Ureter (tissue), 1 donor: Measurements from ENCODE around the gene DCUN1D2. TPM values are rescaled to one million over a fixed set of nuclear protein-coding genes. Genes with fewer than 3 reads are reported as not detected.
A peak's percentile ranks its signal among the peaks of the same experiment; 100 is the strongest.
"Not testable (repeated sequence)": the region's sequence is repeated elsewhere in the genome, so short reads cannot be mapped to it uniquely, and the experiment has no call there.

Source experiments
- DNase-seq: peaks from one replicate; pipeline ENCODE4 v3.0.0-alpha.2; 2020; ENCODE audit warnings: low spot score
- total RNA-seq: library from RNA; stranded (reverse); gene quantifications from one replicate; pipeline ENCODE4 v1.2.4, GENCODE V29; 2023
- donor health status: DM: yes; HTN: yes; CAD: no.

The DCUN1D2 gene
- total RNA-seq = 20.6 TPM

GRCh38 chr13:113490496-113491417, at the start of gene DCUN1D2:
TSS of gene DCUN1D2 (minus strand) at chr13:113490711. CDS start at chr13:113490669, 42 bp downstream.
- DNase-seq = peak; percentile 92

- no peak for DNase-seq
Observed at GRCh38 chr13:113539822-113540221, 49.3 kb upstream of the DCUN1D2 start.

GRCh38 chr13:113539176-113539575, 48.7 kb upstream of the DCUN1D2 start:
- DNase-seq = no peak

- no peak for DNase-seq
Observed at GRCh38 chr13:113538689-113539058, 48.2 kb upstream of the DCUN1D2 start.

- DNase-seq = no peak
Observed at GRCh38 chr13:113537909-113538688, 47.6 kb upstream of the DCUN1D2 start.

- no peak for DNase-seq
Observed at GRCh38 chr13:113537205-113537604, 46.7 kb upstream of the DCUN1D2 start.

GRCh38 chr13:113536461-113537110, 46.1 kb upstream of the DCUN1D2 start:
- DNase-seq = no peak

GRCh38 chr13:113535381-113535781, 44.9 kb upstream of the DCUN1D2 start:
- no peak for DNase-seq

GRCh38 chr13:113534236-113534860, 43.8 kb upstream of the DCUN1D2 start:
- DNase-seq = no peak

GRCh38 chr13:113533161-113533840, 42.8 kb upstream of the DCUN1D2 start:
- peak; percentile 67 for DNase-seq

- no peak for DNase-seq
Observed at GRCh38 chr13:113532156-113532806, 41.8 kb upstream of the DCUN1D2 start.

- no peak for DNase-seq
Observed at GRCh38 chr13:113531041-113531873, 40.7 kb upstream of the DCUN1D2 start.

- no peak for DNase-seq
Observed at GRCh38 chr13:113528813-113529180, 38.3 kb upstream of the DCUN1D2 start.

GRCh38 chr13:113528101-113528812, 37.7 kb upstream of the DCUN1D2 start:
- DNase-seq = no peak

- no peak for DNase-seq
Observed at GRCh38 chr13:113527272-113527958, 36.9 kb upstream of the DCUN1D2 start.

GRCh38 chr13:113526466-113527220, 36.1 kb upstream of the DCUN1D2 start:
- DNase-seq = no peak

GRCh38 chr13:113522438-113522837, 31.9 kb upstream of the DCUN1D2 start:
- DNase-seq = not testable (repeated sequence)

- no peak for DNase-seq
Observed at GRCh38 chr13:113520571-113520970, 30.1 kb upstream of the DCUN1D2 start.
